H9 (cell line): Measurements from ENCODE around the gene LZTFL1. TPM values are rescaled to one million over a fixed set of nuclear protein-coding genes. Genes with fewer than 3 reads are reported as not detected.

Experiments
- DNase-seq: peaks from one replicate; pipeline ENCODE4 v3.0.0-alpha.2; 2017
- H2AFZ ChIP-seq: one replicate; pipeline ENCODE4 v1.6.1; 2013; ENCODE audit warnings: mild to moderate bottlenecking, low read length, control low read depth, moderate library complexity
- H2AK5ac ChIP-seq: 2 replicates; pipeline ENCODE4 v1.6.1; 2013; ENCODE audit warnings: low read length, control low read depth, mixed read lengths; ENCODE audit not compliant: insufficient read length
- H2BK120ac ChIP-seq: one replicate; pipeline ENCODE4 v1.6.1; 2013; ENCODE audit warnings: low read depth, mild to moderate bottlenecking, low read length, control low read depth, inconsistent platforms; ENCODE audit not compliant: poor library complexity, severe bottlenecking
- H2BK12ac ChIP-seq: 2 replicates; pipeline ENCODE4 v1.6.1; 2013; ENCODE audit warnings: low read length, control low read depth, mixed read lengths, low read depth; ENCODE audit not compliant: insufficient read length
- H2BK15ac ChIP-seq: 2 replicates; pipeline ENCODE4 v1.6.1; 2013; ENCODE audit warnings: low read depth, low read length, control low read depth
- H2BK20ac ChIP-seq: one replicate; pipeline ENCODE4 v1.6.1; 2013; ENCODE audit warnings: low read depth, mild to moderate bottlenecking, low read length, control low read depth, inconsistent platforms; ENCODE audit not compliant: poor library complexity, severe bottlenecking
- H2BK5ac ChIP-seq: 2 replicates; pipeline ENCODE4 v1.6.1; 2013; ENCODE audit warnings: low read length, control low read depth, mixed read lengths; ENCODE audit not compliant: insufficient read length
- H3K14ac ChIP-seq: 2 replicates; pipeline ENCODE4 v1.6.1; 2013; ENCODE audit warnings: low read length, control low read depth; ENCODE audit not compliant: insufficient read depth
- H3K18ac ChIP-seq: 2 replicates; pipeline ENCODE4 v1.6.1; 2013; ENCODE audit warnings: low read depth, mild to moderate bottlenecking, mixed read lengths, low read length, control low read depth; ENCODE audit not compliant: insufficient read length
- H3K23ac ChIP-seq: 2 replicates; pipeline ENCODE4 v1.6.1; 2013; ENCODE audit warnings: low read length, control low read depth, mixed read lengths, low read depth; ENCODE audit not compliant: insufficient read length
- H3K23me2 ChIP-seq: 2 replicates; pipeline ENCODE4 v1.6.1; 2013; ENCODE audit warnings: low read depth, mild to moderate bottlenecking, mixed read lengths, low read length, control low read depth; ENCODE audit not compliant: insufficient read length, poor library complexity, severe bottlenecking
- H3K27ac ChIP-seq: 2 replicates; pipeline ENCODE4 v1.5.1; 2013; ENCODE audit warnings: low read length, control low read depth, mixed read lengths, low read depth; ENCODE audit not compliant: insufficient read length
- H3K27me3 ChIP-seq: 2 replicates; pipeline ENCODE4 v1.6.1; 2013; ENCODE audit warnings: low read length, control low read depth, inconsistent platforms; ENCODE audit not compliant: insufficient read depth
- H3K4ac ChIP-seq: 2 replicates; pipeline ENCODE4 v1.6.1; 2013; ENCODE audit warnings: low read depth, mild to moderate bottlenecking, control low read depth, inconsistent platforms, low read length, moderate library complexity
- H3K4me1 ChIP-seq: 2 replicates; pipeline ENCODE4 v1.6.1; 2013; ENCODE audit warnings: low read length, control low read depth, inconsistent platforms; ENCODE audit not compliant: insufficient read depth
- H3K4me2 ChIP-seq: 2 replicates; pipeline ENCODE4 v1.6.1; 2013; ENCODE audit warnings: low read length, control low read depth, mixed read lengths; ENCODE audit not compliant: insufficient read length, insufficient read depth
- H3K56ac ChIP-seq: 2 replicates; pipeline ENCODE4 v1.6.1; 2013; ENCODE audit warnings: low read depth, mild to moderate bottlenecking, mixed read lengths, low read length, control low read depth; ENCODE audit not compliant: insufficient read length
- H3K79me1 ChIP-seq: 2 replicates; pipeline ENCODE4 v1.6.1; 2013; ENCODE audit warnings: low read depth, mild to moderate bottlenecking, moderate library complexity, low read length, control low read depth, inconsistent platforms; ENCODE audit not compliant: insufficient read depth, poor library complexity, severe bottlenecking
- H3K79me2 ChIP-seq: 2 replicates; pipeline ENCODE4 v1.6.1; 2013; ENCODE audit warnings: low read length, control low read depth, inconsistent platforms; ENCODE audit not compliant: insufficient read depth
- H3K9ac ChIP-seq: 2 replicates; pipeline ENCODE4 v1.6.1; 2013; ENCODE audit warnings: low read length, control low read depth, mixed read lengths; ENCODE audit not compliant: insufficient read length; ENCODE audit errors: extremely low read depth
- H3K9me3 ChIP-seq: one replicate; pipeline ENCODE4 v1.6.1; 2013; ENCODE audit warnings: low read depth, low read length, inconsistent platforms; ENCODE audit not compliant: control insufficient read depth
- H3T11ph ChIP-seq: one replicate; pipeline ENCODE4 v1.6.1; 2013; ENCODE audit warnings: mild to moderate bottlenecking, low read length, control low read depth, inconsistent platforms
- H4K20me1 ChIP-seq: one replicate; pipeline ENCODE4 v1.6.1; 2013; ENCODE audit not compliant: control insufficient read depth, insufficient read length, insufficient read depth
- H4K5ac ChIP-seq: 2 replicates; pipeline ENCODE4 v1.6.1; 2013; ENCODE audit warnings: low read depth, mild to moderate bottlenecking, mixed read lengths, low read length, control low read depth; ENCODE audit not compliant: insufficient read length
- H4K8ac ChIP-seq: replicated peaks from 2 replicates; pipeline ENCODE4 v1.6.1; 2013; ENCODE audit warnings: low read length, control low read depth, mixed read lengths, low read depth; ENCODE audit not compliant: insufficient read length
- H4K91ac ChIP-seq: 2 replicates; pipeline ENCODE4 v1.6.1; 2013; ENCODE audit warnings: low read depth, mild to moderate bottlenecking, moderate library complexity, mixed read lengths, low read length, control low read depth; ENCODE audit not compliant: insufficient read length
- H3K27ac Mint-ChIP-seq, 3 experiments: 2 replicates in 2 of 3; 3 replicates in 1 of 3; pipeline ENCODE4 v1.8.0; 2020 to 2021; ENCODE audit warnings: mixed read lengths in 3 of 3, mild to moderate bottlenecking in 1 of 3, moderate library complexity in 1 of 3
- H3K27me3 Mint-ChIP-seq: 2 replicates; pipeline ENCODE4 v1.8.0; 2021; ENCODE audit warnings: low read depth, mild to moderate bottlenecking, moderate library complexity, mixed read lengths
- H3K36me3 Mint-ChIP-seq, 3 experiments: 2 replicates in 2 of 3; 3 replicates in 1 of 3; pipeline ENCODE4 v1.8.0; 2020 to 2021; ENCODE audit warnings: low read depth in 3 of 3, mixed read lengths in 3 of 3; ENCODE audit not compliant: insufficient read depth in 1 of 3
- H3K4me1 Mint-ChIP-seq, 2 experiments: 2 replicates each; pipeline ENCODE4 v1.8.0; 2020; ENCODE audit warnings: mixed read lengths in 2 of 2
- H3K4me3 Mint-ChIP-seq, 2 experiments: 2 replicates in 1 of 2; 3 replicates in 1 of 2; pipeline ENCODE4 v1.8.0; 2020 to 2021; ENCODE audit warnings: mild to moderate bottlenecking in 2 of 2, mixed read lengths in 2 of 2, moderate library complexity in 1 of 2
- H3K9me3 Mint-ChIP-seq, 2 experiments: 2 replicates in 1 of 2; 3 replicates in 1 of 2; pipeline ENCODE4 v1.8.0; 2020; ENCODE audit warnings: mild to moderate bottlenecking in 2 of 2, mixed read lengths in 2 of 2, moderate library complexity in 1 of 2
- CTCF ChIP-seq: fragments of 200-600 bp; sonication (generic); conservative IDR thresholded peaks from 3 replicates; pipeline ENCODE4 v1.8.0; 2021; ENCODE audit warnings: antibody characterized with exemption, mild to moderate bottlenecking
- WGBS: extraction: QIAGEN DNeasy Blood & Tissue Kit; methylation state at CpG from one replicate; pipeline ENCODE4 v1.1.7; 2013; ENCODE audit warnings: missing lambda C conversion rate, low lambda C conversion rate, mixed read lengths; ENCODE audit not compliant: insufficient read length; ENCODE audit errors: extremely low coverage; 5-methylcytosine and 5-hydroxymethylcytosine counted together
- total RNA-seq: library from RNA; stranded (reverse); gene quantifications from 2 replicates; pipeline ENCODE4 v1.2.1, GENCODE V29; 2021

Gene LZTFL1
- total RNA-seq, 1 experiment from 2014 or later = 12.2 TPM

DNA sequence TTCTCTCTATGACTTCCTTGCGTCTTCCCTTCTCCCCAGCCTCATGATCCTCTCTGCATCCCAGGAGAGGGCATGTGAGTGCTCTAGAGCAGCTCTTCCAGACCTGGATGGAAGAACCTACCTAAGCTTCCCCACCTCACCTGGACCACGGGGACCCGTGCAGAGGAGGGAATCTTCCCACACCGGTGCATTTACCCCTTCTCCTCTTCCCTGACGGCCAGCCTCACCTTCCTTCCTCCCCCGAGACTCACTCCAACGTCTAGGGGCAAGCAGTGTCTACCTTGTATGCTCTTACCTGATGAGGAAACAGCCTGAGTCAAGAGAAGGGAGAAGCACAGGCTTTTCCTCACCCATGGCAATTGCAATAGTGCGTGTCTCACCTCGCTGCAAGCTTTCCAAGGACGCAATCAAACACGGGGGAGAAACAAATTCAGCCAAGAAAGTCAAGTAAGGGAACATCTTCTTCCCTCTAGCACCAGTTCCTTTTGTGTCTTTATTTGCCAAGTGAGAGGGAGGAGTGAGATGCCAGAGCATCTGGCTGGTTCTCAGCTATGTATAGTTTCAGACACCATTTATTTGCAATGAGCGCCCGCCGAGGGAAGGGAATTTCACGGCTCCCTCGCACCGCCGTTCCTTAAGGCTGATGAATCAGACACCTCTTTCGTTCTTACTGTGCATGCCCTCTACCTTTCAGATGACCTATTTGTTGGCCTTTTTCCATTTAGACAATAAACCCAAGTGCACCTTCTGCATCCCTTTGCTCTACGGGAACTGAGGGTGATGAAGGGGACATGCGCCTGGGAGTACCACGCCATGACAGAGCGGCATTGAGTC lies 42.7 kb upstream of the LZTFL1 start:
- H3K79me1 ChIP-seq = no peaks in the 10 kb centered on the region
- no peak overlapping the region for H2BK15ac ChIP-seq
- Mint-ChIP-seq H3K27ac (no peak overlapping the region), H3K27me3 (peaks cover 10% of the 10 kb centered on the region), H3K4me1 (peaks cover 9 to 10% of the 10 kb centered on the region in 2 experiments), H3K36me3 (no peaks in the 10 kb centered on the region), H3K9me3 (no peaks in the 10 kb centered on the region), H3K4me3 (no peak overlapping the region)
- no peak overlapping the region for H3K4me2 ChIP-seq
- no peak overlapping the region for H3K56ac ChIP-seq
- H2BK20ac ChIP-seq = no peak overlapping the region
- no peak overlapping the region for H3K27ac ChIP-seq
- no peak overlapping the region for H4K8ac ChIP-seq
- H3K4me1 ChIP-seq = no peaks in the 10 kb centered on the region
- no peak overlapping the region for H3T11ph ChIP-seq
- TF ChIP-seq CTCF = no peak
- H3K23me2 ChIP-seq = no peaks in the 10 kb centered on the region
- no peak overlapping the region for H3K9ac ChIP-seq
- H4K91ac ChIP-seq = no peak overlapping the region
- no peak overlapping the region for H2BK120ac ChIP-seq
- DNase-seq = no peak
- no peak overlapping the region for H2AFZ ChIP-seq
- H3K14ac ChIP-seq = peak overlapping the region; percentile 46; the same call in 1 of the 2 replicates
- no peak overlapping the region for H4K5ac ChIP-seq
- H2AK5ac ChIP-seq = no peak overlapping the region
- no peaks in the 10 kb centered on the region for H4K20me1 ChIP-seq
- H3K79me2 ChIP-seq = no peaks in the 10 kb centered on the region
- H3K18ac ChIP-seq = no peak overlapping the region
- H2BK5ac ChIP-seq = no peak overlapping the region
- no peaks in the 10 kb centered on the region for H3K9me3 ChIP-seq
- no peak overlapping the region for H3K23ac ChIP-seq
- no peaks in the 10 kb centered on the region for H3K27me3 ChIP-seq
- no peak overlapping the region for H2BK12ac ChIP-seq
- no CpG with 5 or more reads among the region's 23 CpGs for WGBS
- no peak overlapping the region for H3K4ac ChIP-seq
